ENCODE data around the gene TRPC4. TPM values are rescaled to one million over a fixed set of nuclear protein-coding genes. Genes with fewer than 3 reads are reported as not detected.

Gene TRPC4
- total and polyA plus RNA-seq, 4 donors: 1.3 to 11.3 (median 3.5) TPM

DNA sequence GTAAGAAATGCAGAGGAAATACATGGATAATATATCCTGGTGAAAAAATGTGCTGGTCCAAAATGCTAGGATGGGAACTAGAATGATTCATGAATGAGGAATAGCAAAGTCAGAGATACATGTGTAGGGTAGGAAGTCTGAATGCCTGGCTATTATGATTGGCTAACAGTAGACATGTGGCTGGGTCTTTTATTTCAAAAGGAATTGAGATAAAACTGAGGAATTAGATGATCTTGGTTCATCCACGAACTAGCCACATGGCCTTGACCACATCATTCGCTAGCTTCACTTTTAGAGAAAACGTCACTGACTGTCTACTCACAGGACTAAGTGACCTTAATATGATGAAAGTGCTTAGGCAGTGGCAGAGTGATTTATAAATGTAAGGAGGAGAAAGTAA lies 103.1 kb downstream of the TRPC4 start:
- Histone ChIP-seq H3K27ac (ENCODE audit: low read depth in 1 of 2, low read length in 2 of 2) (no peak overlapping the region), H3K4me1 (ENCODE audit: control insufficient read depth in 1 of 2, insufficient read depth in 2 of 2, low read length in 2 of 2) (no peaks in the 10 kb centered on the region), H3K4me3 (ENCODE audit: low read length in 2 of 2) (no peak overlapping the region), H3K27me3 (ENCODE audit: control insufficient read depth in 1 of 2, insufficient read depth in 2 of 2, low read length in 1 of 2) (no peaks in the 10 kb centered on the region), H3K9me3 (ENCODE audit: control insufficient read depth, low read length) (no peaks in the 10 kb centered on the region), H3K36me3 (ENCODE audit: control insufficient read depth in 1 of 2, insufficient read depth in 2 of 2, low read length in 1 of 2) (no peaks in the 10 kb centered on the region)
- ATAC-seq (ENCODE audit: low FRiP score): no peak
- WGBS, 2 donors: 86 to 87% methylated on average over 3 of the region's 3 CpGs
- intact Hi-C loops (cut with DNase I): no loop called here
- no peak for DNase-seq

- Histone ChIP-seq H3K27ac (ENCODE audit: low read depth in 1 of 2, low read length in 2 of 2) (no peak overlapping the region), H3K27me3 (ENCODE audit: control insufficient read depth in 1 of 2, insufficient read depth in 2 of 2, low read length in 1 of 2) (no peaks in the 10 kb centered on the region), H3K36me3 (ENCODE audit: control insufficient read depth in 1 of 2, insufficient read depth in 2 of 2, low read length in 1 of 2) (no peaks in the 10 kb centered on the region), H3K4me3 (ENCODE audit: low read length in 2 of 2) (no peak overlapping the region), H3K4me1 (ENCODE audit: control insufficient read depth in 1 of 2, insufficient read depth in 2 of 2, low read length in 2 of 2) (no peaks in the 10 kb centered on the region), H3K9me3 (ENCODE audit: control insufficient read depth, low read length) (peaks cover 1% of the 10 kb centered on the region)
- no peak for ATAC-seq (ENCODE audit: low FRiP score)
- WGBS, 2 donors: 57 to 96% methylated on average over 3 of the region's 3 CpGs
- intact Hi-C loops (cut with DNase I): no loop called here
- no peak for DNase-seq
Measured at GRCh38 chr13:37755349-37755748, 114.2 kb downstream of the TRPC4 start.

- no peaks in the 10 kb centered on the region for H3K27me3 ChIP-seq (ENCODE audit: control insufficient read depth in 1 of 2, insufficient read depth in 2 of 2, low read length in 1 of 2)
- H3K9me3 ChIP-seq (ENCODE audit: control insufficient read depth, low read length): peaks cover 1% of the 10 kb centered on the region
- H3K27ac ChIP-seq (ENCODE audit: low read depth in 1 of 2, low read length in 2 of 2): no peak overlapping the region
- ATAC-seq (ENCODE audit: low FRiP score) (no peak), DNase-seq (no peak)
- intact Hi-C loops (cut with DNase I): no loop called here
- no peaks in the 10 kb centered on the region for H3K36me3 ChIP-seq (ENCODE audit: control insufficient read depth in 1 of 2, insufficient read depth in 2 of 2, low read length in 1 of 2)
- 90 to 91% methylated on average over 6 of the region's 6 CpGs for WGBS, 2 donors
- H3K4me3 ChIP-seq (ENCODE audit: low read length in 2 of 2): no peak overlapping the region
- H3K4me1 ChIP-seq (ENCODE audit: control insufficient read depth in 1 of 2, insufficient read depth in 2 of 2, low read length in 2 of 2): no peaks in the 10 kb centered on the region
Measured at GRCh38 chr13:37753776-37754175, 115.8 kb downstream of the TRPC4 start.

GRCh38 chr13:37752146-37752545 lies 117.4 kb downstream of the TRPC4 start:
- no peak overlapping the region for H3K4me3 ChIP-seq (ENCODE audit: low read length in 2 of 2)
- intact Hi-C loops (cut with DNase I): no loop called here
- no peaks in the 10 kb centered on the region for H3K27me3 ChIP-seq (ENCODE audit: control insufficient read depth in 1 of 2, insufficient read depth in 2 of 2, low read length in 1 of 2)

GRCh38 chr13:37751025-37751424 lies 118.5 kb downstream of the TRPC4 start:
- H3K4me3 ChIP-seq (ENCODE audit: low read length in 2 of 2): no peak overlapping the region
- WGBS, 2 donors: 84 to 93% methylated on average over 9 of the region's 9 CpGs
- no peaks in the 10 kb centered on the region for H3K27me3 ChIP-seq (ENCODE audit: control insufficient read depth in 1 of 2, insufficient read depth in 2 of 2, low read length in 1 of 2)
- DNase-seq: no peak
- H3K9me3 ChIP-seq (ENCODE audit: control insufficient read depth, low read length): peaks cover 1% of the 10 kb centered on the region
- no peaks in the 10 kb centered on the region for H3K36me3 ChIP-seq (ENCODE audit: control insufficient read depth in 1 of 2, insufficient read depth in 2 of 2, low read length in 1 of 2)
- no peak for ATAC-seq (ENCODE audit: low FRiP score)
- H3K27ac ChIP-seq (ENCODE audit: low read depth in 1 of 2, low read length in 2 of 2): no peak overlapping the region
- intact Hi-C loops (cut with DNase I): no loop called here
- no peaks in the 10 kb centered on the region for H3K4me1 ChIP-seq (ENCODE audit: control insufficient read depth in 1 of 2, insufficient read depth in 2 of 2, low read length in 2 of 2)

More at GRCh38 chr13:37752146-37752545, 117.4 kb downstream of the TRPC4 start:
- WGBS, 2 donors: 35 to 41% methylated on average over 9 of the region's 9 CpGs
- Histone ChIP-seq H3K4me1 (ENCODE audit: control insufficient read depth in 1 of 2, insufficient read depth in 2 of 2, low read length in 2 of 2) (no peaks in the 10 kb centered on the region), H3K27ac (ENCODE audit: low read depth in 1 of 2, low read length in 2 of 2) (no peak overlapping the region), H3K9me3 (ENCODE audit: control insufficient read depth, low read length) (peaks cover 1% of the 10 kb centered on the region), H3K36me3 (ENCODE audit: control insufficient read depth in 1 of 2, insufficient read depth in 2 of 2, low read length in 1 of 2) (no peaks in the 10 kb centered on the region)
- ATAC-seq (ENCODE audit: low FRiP score) (no peak), DNase-seq (no peak)

GRCh38 chr13:37748913-37749312 lies 120.7 kb downstream of the TRPC4 start:
- WGBS, 2 donors: 91% methylated on average over 3 of the region's 3 CpGs
- H3K27me3 ChIP-seq (ENCODE audit: control insufficient read depth in 1 of 2, insufficient read depth in 2 of 2, low read length in 1 of 2): no peaks in the 10 kb centered on the region
- H3K4me3 ChIP-seq (ENCODE audit: low read length in 2 of 2): no peak overlapping the region
- ATAC-seq (ENCODE audit: low FRiP score) (no peak), DNase-seq (no peak)
- no peaks in the 10 kb centered on the region for H3K4me1 ChIP-seq (ENCODE audit: control insufficient read depth in 1 of 2, insufficient read depth in 2 of 2, low read length in 2 of 2)
- intact Hi-C loops (cut with DNase I): no loop called here
- no peaks in the 10 kb centered on the region for H3K36me3 ChIP-seq (ENCODE audit: control insufficient read depth in 1 of 2, insufficient read depth in 2 of 2, low read length in 1 of 2)
- no peak overlapping the region for H3K27ac ChIP-seq (ENCODE audit: low read depth in 1 of 2, low read length in 2 of 2)
- H3K9me3 ChIP-seq (ENCODE audit: control insufficient read depth, low read length): peaks cover 1% of the 10 kb centered on the region

DNA sequence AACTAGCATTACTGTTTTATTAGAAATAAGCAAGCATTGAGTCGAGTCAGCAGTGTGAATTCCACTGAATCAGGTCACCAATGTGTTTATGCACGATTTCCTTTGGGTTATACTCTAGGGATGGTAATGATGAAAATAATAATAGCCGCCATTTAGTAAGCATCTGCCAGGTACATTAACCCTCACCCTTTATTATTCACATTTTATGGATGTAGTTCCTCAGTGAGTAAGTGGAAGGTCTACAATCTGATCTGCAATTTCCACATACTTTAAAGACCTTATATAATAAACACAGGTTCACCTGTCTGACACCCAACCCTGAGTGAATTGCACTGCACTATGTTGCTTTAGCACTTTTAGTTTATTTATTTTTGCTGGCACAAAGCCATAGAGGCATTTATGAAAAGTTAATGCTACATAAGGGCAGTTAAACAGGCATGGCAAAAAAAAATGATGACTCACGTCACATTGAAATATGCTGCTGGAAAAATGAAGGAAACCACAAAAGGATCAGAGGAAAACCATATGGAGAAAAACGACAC lies 122.4 kb downstream of the TRPC4 start:
- Histone ChIP-seq H3K27me3 (ENCODE audit: control insufficient read depth in 1 of 2, insufficient read depth in 2 of 2, low read length in 1 of 2) (no peaks in the 10 kb centered on the region), H3K36me3 (ENCODE audit: control insufficient read depth in 1 of 2, insufficient read depth in 2 of 2, low read length in 1 of 2) (no peaks in the 10 kb centered on the region), H3K9me3 (ENCODE audit: control insufficient read depth, low read length) (peaks cover 1% of the 10 kb centered on the region), H3K4me1 (ENCODE audit: control insufficient read depth in 1 of 2, insufficient read depth in 2 of 2, low read length in 2 of 2) (no peaks in the 10 kb centered on the region), H3K4me3 (ENCODE audit: low read length in 2 of 2) (no peak overlapping the region), H3K27ac (ENCODE audit: low read depth in 1 of 2, low read length in 2 of 2) (no peak overlapping the region)
- DNase-seq (no peak), ATAC-seq (ENCODE audit: low FRiP score) (no peak)
- intact Hi-C loops (cut with DNase I): no loop called here
- WGBS, 2 donors: 58 to 59% methylated on average over 5 of the region's 5 CpGs

DNA sequence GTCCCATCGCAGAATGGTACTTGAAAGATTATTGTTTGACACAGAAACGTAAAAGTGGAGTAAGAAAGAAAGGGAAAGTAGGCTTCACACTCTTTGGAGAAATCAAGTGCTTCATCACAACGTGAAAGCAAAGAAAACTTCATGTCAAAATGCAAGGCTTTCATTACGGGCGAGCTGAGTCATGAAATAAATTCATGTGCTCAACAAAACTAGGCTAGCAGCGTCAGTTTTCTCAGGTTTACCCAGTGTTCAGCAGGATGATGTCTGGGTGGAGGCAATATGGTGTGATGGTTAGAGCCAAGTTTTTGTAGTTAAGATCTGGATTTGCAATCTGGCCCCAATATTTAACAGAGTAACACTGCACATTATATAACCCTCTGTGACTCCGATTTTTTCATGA lies 128.0 kb downstream of the TRPC4 start:
- no peak for DNase-seq
- H3K4me1 ChIP-seq (ENCODE audit: control insufficient read depth in 1 of 2, insufficient read depth in 2 of 2, low read length in 2 of 2): no peaks in the 10 kb centered on the region
- H3K27me3 ChIP-seq (ENCODE audit: control insufficient read depth in 1 of 2, insufficient read depth in 2 of 2, low read length in 1 of 2): no peaks in the 10 kb centered on the region
- intact Hi-C loops (cut with DNase I): no loop called here
- WGBS, 2 donors: 56 to 68% methylated on average over 7 of the region's 7 CpGs
- H3K9me3 ChIP-seq (ENCODE audit: control insufficient read depth, low read length): no peaks in the 10 kb centered on the region
- no peaks in the 10 kb centered on the region for H3K36me3 ChIP-seq (ENCODE audit: control insufficient read depth in 1 of 2, insufficient read depth in 2 of 2, low read length in 1 of 2)
- ATAC-seq (ENCODE audit: low FRiP score): no peak
- no peak overlapping the region for H3K27ac ChIP-seq (ENCODE audit: low read depth in 1 of 2, low read length in 2 of 2)
- no peak overlapping the region for H3K4me3 ChIP-seq (ENCODE audit: low read length in 2 of 2)

- H3K4me3 ChIP-seq (ENCODE audit: low read length in 2 of 2): no peak overlapping the region
- no peaks in the 10 kb centered on the region for H3K4me1 ChIP-seq (ENCODE audit: control insufficient read depth in 1 of 2, insufficient read depth in 2 of 2, low read length in 2 of 2)
- no peak for ATAC-seq (ENCODE audit: low FRiP score)
- H3K27ac ChIP-seq (ENCODE audit: low read depth in 1 of 2, low read length in 2 of 2): no peak overlapping the region
- H3K27me3 ChIP-seq (ENCODE audit: control insufficient read depth in 1 of 2, insufficient read depth in 2 of 2, low read length in 1 of 2): no peaks in the 10 kb centered on the region
- no peaks in the 10 kb centered on the region for H3K36me3 ChIP-seq (ENCODE audit: control insufficient read depth in 1 of 2, insufficient read depth in 2 of 2, low read length in 1 of 2)
- DNase-seq: no peak
- intact Hi-C loops (cut with DNase I): no loop called here
- no peaks in the 10 kb centered on the region for H3K9me3 ChIP-seq (ENCODE audit: control insufficient read depth, low read length)
- WGBS, 2 donors: 84 to 94% methylated on average over 3 of the region's 3 CpGs
Measured at GRCh38 chr13:37736045-37736444, 133.5 kb downstream of the TRPC4 start.

All from aorta (tissue), 5 donors.